ENCODE measurements around the gene MILR1.
"Not testable (repeated sequence)": the region's sequence is repeated elsewhere in the genome, so short reads cannot be mapped to it uniquely, and the experiment has no call there.

The MILR1 gene

GRCh38 chr17:64459284-64459747 lies 10.4 kb downstream of the MILR1 start:
- H3K27me3 ChIP-seq (ENCODE audit: low read depth, low read length): no peaks in the 10 kb centered on the region
- peaks cover 17% of the 10 kb centered on the region for H3K4me1 ChIP-seq (ENCODE audit: low read length)
- H3K9me3 ChIP-seq (ENCODE audit: insufficient read depth, low read length): no peaks in the 10 kb centered on the region
- H3K36me3 ChIP-seq (replicated peaks; ENCODE audit: low read depth, low read length): no peaks in the 10 kb centered on the region
- no peaks in the 10 kb centered on the region for H4K20me1 ChIP-seq (ENCODE audit: insufficient read depth, low read length)
- no peak overlapping the region for H3K4me3 ChIP-seq (ENCODE audit: low read length)
- TF ChIP-seq EZH2phosphoT487 (IDR thresholded peaks at IDR 0.05; ENCODE audit: low read depth) (no peak), CTCF (IDR thresholded peaks at IDR 0.05; ENCODE audit: low read depth, low read length) (no peak)
- H3K27ac ChIP-seq (ENCODE audit: low read length): no peak overlapping the region
- H2AFZ ChIP-seq (ENCODE audit: low read depth, low read length): no peak overlapping the region
- no peak overlapping the region for H3K4me2 ChIP-seq (ENCODE audit: low read length)
- no peak overlapping the region for H3K9ac ChIP-seq (ENCODE audit: low read length)
- H3K79me2 ChIP-seq (ENCODE audit: low read length): no peaks in the 10 kb centered on the region

- H3K9ac ChIP-seq (ENCODE audit: low read length); H3K36me3 ChIP-seq (replicated peaks; ENCODE audit: low read depth, low read length): not testable (repeated sequence)
These were observed 10.9 kb downstream of the MILR1 start for GRCh38 chr17:64459818-64460217.

GRCh38 chr17:64460955-64461354 lies 12.0 kb downstream of the MILR1 start:
- Histone ChIP-seq H3K4me1 (ENCODE audit: low read length) (peaks cover 14% of the 10 kb centered on the region), H3K4me3 (ENCODE audit: low read length) (no peak overlapping the region)
- TF ChIP-seq EZH2phosphoT487 (IDR thresholded peaks at IDR 0.05; ENCODE audit: low read depth) (no peak), CTCF (IDR thresholded peaks at IDR 0.05; ENCODE audit: low read depth, low read length) (no peak)

More at GRCh38 chr17:64459818-64460217, 10.9 kb downstream of the MILR1 start:
- not testable (repeated sequence) for H3K4me3 ChIP-seq (ENCODE audit: low read length); H3K9me3 ChIP-seq (ENCODE audit: insufficient read depth, low read length); H3K79me2 ChIP-seq (ENCODE audit: low read length); H2AFZ ChIP-seq (ENCODE audit: low read depth, low read length); H4K20me1 ChIP-seq (ENCODE audit: insufficient read depth, low read length); H3K27ac ChIP-seq (ENCODE audit: low read length); H3K27me3 ChIP-seq (ENCODE audit: low read depth, low read length); H3K4me2 ChIP-seq (ENCODE audit: low read length)
- peaks cover 17% of the 10 kb centered on the region for H3K4me1 ChIP-seq (ENCODE audit: low read length)

GRCh38 chr17:64461788-64462187 lies 12.9 kb downstream of the MILR1 start:
- H3K79me2 ChIP-seq (ENCODE audit: low read length): no peaks in the 10 kb centered on the region
- H3K4me3 ChIP-seq (ENCODE audit: low read length): no peak overlapping the region
- H2AFZ ChIP-seq (ENCODE audit: low read depth, low read length): no peak overlapping the region
- TF ChIP-seq EZH2phosphoT487 (IDR thresholded peaks at IDR 0.05; ENCODE audit: low read depth) (no peak), CTCF (IDR thresholded peaks at IDR 0.05; ENCODE audit: low read depth, low read length) (no peak)
- no peaks in the 10 kb centered on the region for H3K9me3 ChIP-seq (ENCODE audit: insufficient read depth, low read length)
- no peak overlapping the region for H3K9ac ChIP-seq (ENCODE audit: low read length)
- H3K4me2 ChIP-seq (ENCODE audit: low read length): no peak overlapping the region
- H3K27me3 ChIP-seq (ENCODE audit: low read depth, low read length): no peaks in the 10 kb centered on the region
- no peaks in the 10 kb centered on the region for H3K36me3 ChIP-seq (replicated peaks; ENCODE audit: low read depth, low read length)
- H4K20me1 ChIP-seq (ENCODE audit: insufficient read depth, low read length): no peaks in the 10 kb centered on the region
- no peak overlapping the region for H3K27ac ChIP-seq (ENCODE audit: low read length)
- peaks cover 5% of the 10 kb centered on the region for H3K4me1 ChIP-seq (ENCODE audit: low read length)

More at GRCh38 chr17:64460955-64461354, 12.0 kb downstream of the MILR1 start:
- H3K27ac ChIP-seq (ENCODE audit: low read length): no peak overlapping the region
- no peaks in the 10 kb centered on the region for H3K27me3 ChIP-seq (ENCODE audit: low read depth, low read length)
- no peak overlapping the region for H2AFZ ChIP-seq (ENCODE audit: low read depth, low read length)
- no peaks in the 10 kb centered on the region for H4K20me1 ChIP-seq (ENCODE audit: insufficient read depth, low read length)
- H3K36me3 ChIP-seq (replicated peaks; ENCODE audit: low read depth, low read length): no peaks in the 10 kb centered on the region
- no peak overlapping the region for H3K9ac ChIP-seq (ENCODE audit: low read length)
- no peaks in the 10 kb centered on the region for H3K79me2 ChIP-seq (ENCODE audit: low read length)
- H3K4me2 ChIP-seq (ENCODE audit: low read length): no peak overlapping the region
- no peaks in the 10 kb centered on the region for H3K9me3 ChIP-seq (ENCODE audit: insufficient read depth, low read length)
